Uterus (tissue), 2 donors: ENCODE measurements around the gene ARID5B.

Experiments
- CTCF ChIP-seq, 4 experiments: fragments of 200-600 bp in 2 of 4; fragments of 450-650 bp in 2 of 4; sonication (generic) in 2 of 4; IDR thresholded peaks; one replicate each; pipeline ENCODE4 v1.5.1; 2016 to 2019; ENCODE audit warnings: antibody characterized with exemption in 4 of 4, mild to moderate bottlenecking in 2 of 4, moderate library complexity in 1 of 4
- POLR2A ChIP-seq, 2 donors: fragments of 450-650 bp; IDR thresholded peaks; one replicate each; pipeline ENCODE4 v1.6.1; 2016; ENCODE audit warnings: antibody characterized with exemption in 2 of 2, mild to moderate bottlenecking in 1 of 2, moderate library complexity in 1 of 2

- TF ChIP-seq CTCF (IDR thresholded peaks at IDR 0.05) (no peak), POLR2A (IDR thresholded peaks at IDR 0.05) (no peak)
These were observed 49.6 kb downstream of the ARID5B start for GRCh38 chr10:61951144-61951483.
